HCT116 (cell line): Measurements from ENCODE around the gene OGDHL. TPM values are rescaled to one million over a fixed set of nuclear protein-coding genes. Genes with fewer than 3 reads are reported as not detected.

Experiments used
- ATAC-seq: fragments of 200-7000 bp; cut with Tn5 transposase; 2 replicates; pipeline ENCODE4 v1.9.1; 2020; ENCODE audit warnings: mild to moderate bottlenecking, moderate library complexity
- BruUV-seq: library from RNA; stranded (reverse); fragments of 400-500 nt; replicated peaks from 2 replicates; lab custom pipeline; 2021; lab: Mats Ljungman, UMichigan
- CTCF ChIA-PET: fragments of 300-600 bp; sonication (Branson Sonifier 250); formaldehyde crosslinking; loops from one replicate; lab custom pipeline; 2021; ENCODE audit warnings: antibody characterized with exemption; lab: Charles Lee
- POLR2A ChIA-PET: fragments of 300-600, 350-600 bp; sonication (Branson Sonifier 250); formaldehyde crosslinking; loops from one replicate; lab custom pipeline; 2021; ENCODE audit warnings: antibody characterized with exemption; lab: Charles Lee
- RAD21 ChIA-PET, 2 experiments: fragments of 300-600 bp; sonication (Branson Sonifier 250); formaldehyde crosslinking; loops; one replicate each; lab custom pipeline; 2023; ENCODE audit warnings: low total read pairs in 2 of 2; ENCODE audit not compliant: uncharacterized antibody in 2 of 2, unreplicated experiment in 2 of 2, low non-redundant PET in 1 of 2; lab: Charles Lee
- DNase-seq: peaks from one replicate; pipeline ENCODE4 v3.0.0-alpha.2; 2010; ENCODE audit warnings: low read depth, low spot score
- H2AFZ ChIP-seq: fragments of 200-600 bp; shearing (Covaris generic), sonication (generic); 2 replicates; pipeline ENCODE4 v1.6.1; 2017; ENCODE audit warnings: low read depth, mixed run types, mixed read lengths, antibody characterized with exemption, low read length; ENCODE audit not compliant: poor library complexity, severe bottlenecking
- H3K27ac ChIP-seq: 2 replicates; pipeline ENCODE4 v1.5.1; 2012; ENCODE audit warnings: low read depth, low read length
- H3K27me3 ChIP-seq: fragments of 200-600 bp; sonication (generic); 2 replicates; pipeline ENCODE4 v1.6.1; 2016; ENCODE audit warnings: mixed run types, low read length, mixed read lengths; ENCODE audit not compliant: insufficient read depth
- H3K36me3 ChIP-seq, 2 experiments: fragments of 200-500 bp in 1 of 2; fragments of 200-600 bp in 1 of 2; sonication (Bioruptor generic) in 1 of 2; sonication (generic) in 1 of 2; 2 replicates each; pipeline versions ENCODE4 v1.5.1 to v1.6.1; 2014 to 2016; ENCODE audit warnings: low read length in 2 of 2, inconsistent platforms in 1 of 2, mixed read lengths in 1 of 2, mixed run types in 1 of 2; ENCODE audit not compliant: insufficient read depth in 2 of 2, control insufficient read depth in 1 of 2
- H3K4me1 ChIP-seq, 2 experiments: fragments of 200-600 bp in 1 of 2; sonication (generic) in 1 of 2; 2 replicates each; pipeline versions ENCODE4 v1.5.1 to v1.6.1; 2012 to 2017; ENCODE audit warnings: low read length in 2 of 2, inconsistent platforms in 1 of 2, mild to moderate bottlenecking in 1 of 2, mixed read lengths in 1 of 2, mixed run types in 1 of 2, moderate library complexity in 1 of 2; ENCODE audit not compliant: insufficient read depth in 2 of 2, control insufficient read depth in 1 of 2
- H3K4me2 ChIP-seq: fragments of 200-600 bp; sonication (generic); 2 replicates; pipeline ENCODE4 v1.6.1; 2017; ENCODE audit warnings: mixed run types, low read length, mixed read lengths
- H3K4me3 ChIP-seq, 2 experiments: fragments of 200-600 bp in 1 of 2; sonication (generic) in 1 of 2; replicated peaks in 1 of 2; 2 replicates each; pipeline ENCODE4 v1.5.1; 2011 to 2016; ENCODE audit warnings: low read length in 2 of 2, control low read depth in 1 of 2, low read depth in 1 of 2, mild to moderate bottlenecking in 1 of 2, mixed read lengths in 1 of 2, mixed run types in 1 of 2
- H3K79me2 ChIP-seq: fragments of 200-600 bp; sonication (generic); 2 replicates; pipeline ENCODE4 v1.6.1; 2017; ENCODE audit warnings: mild to moderate bottlenecking, mixed run types, low read length, moderate library complexity, mixed read lengths; ENCODE audit not compliant: insufficient read depth
- H3K9ac ChIP-seq: fragments of 200-600 bp; sonication (generic); 2 replicates; pipeline ENCODE4 v1.6.1; 2016; ENCODE audit warnings: low read length, mixed read lengths
- H3K9me2 ChIP-seq: fragments of 200-600 bp; sonication (generic), shearing (Covaris generic); 2 replicates; pipeline ENCODE4 v1.6.1; 2017; ENCODE audit warnings: mixed run types, mild to moderate bottlenecking, moderate library complexity; ENCODE audit not compliant: insufficient read depth
- H3K9me3 ChIP-seq, 2 experiments: fragments of 200-500 bp in 1 of 2; fragments of 200-600 bp in 1 of 2; sonication (Bioruptor generic) in 1 of 2; sonication (generic) in 1 of 2; 2 replicates each; pipeline ENCODE4 v1.6.1; 2014 to 2017; ENCODE audit warnings: low read length in 2 of 2, mixed read lengths in 2 of 2, inconsistent platforms in 1 of 2, low read depth in 1 of 2, mild to moderate bottlenecking in 1 of 2, mixed run types in 1 of 2, moderate library complexity in 1 of 2; ENCODE audit not compliant: control insufficient read depth in 1 of 2, insufficient read depth in 1 of 2
- H4K20me1 ChIP-seq: fragments of 200-600 bp; sonication (generic), shearing (Covaris generic); 2 replicates; pipeline ENCODE4 v1.6.1; 2017; ENCODE audit warnings: mixed run types, mild to moderate bottlenecking, moderate library complexity; ENCODE audit not compliant: insufficient read depth
- CBX3 ChIP-seq: IDR thresholded peaks from 2 replicates; pipeline ENCODE4 v1.6.1; 2012; ENCODE audit warnings: low read depth
- CEBPB ChIP-seq: IDR thresholded peaks from 2 replicates; pipeline ENCODE4 v1.6.1; 2012; ENCODE audit warnings: low read depth
- EGR1 ChIP-seq: IDR thresholded peaks from 2 replicates; pipeline ENCODE4 v1.6.1; 2012; ENCODE audit warnings: low read depth
- ELF1 ChIP-seq: IDR thresholded peaks from 2 replicates; pipeline ENCODE4 v1.6.1; 2012; ENCODE audit warnings: low read depth, borderline replicate concordance
- JUND ChIP-seq: IDR thresholded peaks from 2 replicates; pipeline ENCODE4 v1.6.1; 2012
- POLR2A ChIP-seq: IDR thresholded peaks from 2 replicates; pipeline ENCODE4 v1.7.0; 2011; ENCODE audit warnings: borderline replicate concordance; ENCODE audit not compliant: insufficient read depth, insufficient read length; ENCODE audit errors: extremely low read depth
- POLR2AphosphoS5 ChIP-seq: IDR thresholded peaks from 2 replicates; pipeline ENCODE4 v1.6.1; 2011; ENCODE audit warnings: mild to moderate bottlenecking, low read depth, low read length, moderate library complexity
- RAD21 ChIP-seq: IDR thresholded peaks from 2 replicates; pipeline ENCODE4 v1.6.1; 2012; ENCODE audit warnings: low read depth, mild to moderate bottlenecking
- SIN3A ChIP-seq: IDR thresholded peaks from 2 replicates; pipeline ENCODE4 v1.6.1; 2012; ENCODE audit warnings: low read depth
- SP1 ChIP-seq: IDR thresholded peaks from 2 replicates; pipeline ENCODE4 v1.6.1; 2012; ENCODE audit warnings: low read depth
- YY1 ChIP-seq: IDR thresholded peaks from 2 replicates; pipeline ENCODE4 v1.6.1; 2011; ENCODE audit warnings: low read length, low read depth, moderate library complexity, mild to moderate bottlenecking; ENCODE audit not compliant: insufficient replicate concordance; ENCODE audit errors: extremely low read depth
- ZFX ChIP-seq: fragments of 450-650 bp; IDR thresholded peaks from 2 replicates; pipeline ENCODE4 v1.6.1; 2017
- ZNF274 ChIP-seq: fragments of 200-500 bp; sonication (Bioruptor generic); IDR thresholded peaks from 2 replicates; pipeline ENCODE4 v1.6.1; 2014; ENCODE audit warnings: mild to moderate bottlenecking, low read depth, low read length, inconsistent platforms
- intact Hi-C: fragments of 100-400 bp; cut with micrococcal nuclease; formaldehyde crosslinking; loops from 2 replicates; pipeline ENCODE4 v1.10.0; 2022
- total RNA-seq: library from RNA; stranded (reverse); gene quantifications from one replicate; pipeline ENCODE4 v1.2.1, GENCODE V29; 2021; ENCODE audit not compliant: unreplicated experiment
- TF ChIP-seq, protein P1 (sequence below): IDR thresholded peaks from 2 replicates; pipeline ENCODE4 v1.6.1; 2011; ENCODE audit warnings: mild to moderate bottlenecking, low read length, moderate library complexity; ENCODE audit not compliant: insufficient replicate concordance; ENCODE audit errors: extremely low read depth
- TF ChIP-seq, protein P2 (sequence below): IDR thresholded peaks from 2 replicates; pipeline ENCODE4 v1.6.1; 2012
- TF ChIP-seq, protein P3 (sequence below), 3 experiments: fragments of 200-600 bp in 1 of 3; sonication (generic) in 1 of 3; IDR thresholded peaks in 2 of 3; conservative IDR thresholded peaks in 1 of 3; 2 replicates each; pipeline ENCODE4 v1.5.1; 2012 to 2017; ENCODE audit warnings: low read depth in 2 of 3, low read length in 2 of 3, antibody characterized with exemption in 1 of 3, borderline replicate concordance in 1 of 3, control low read depth in 1 of 3, mild to moderate bottlenecking in 1 of 3, mixed read lengths in 1 of 3, mixed run types in 1 of 3, moderate library complexity in 1 of 3; ENCODE audit not compliant: insufficient read depth in 1 of 3
- TF ChIP-seq, protein P4 (sequence below): IDR thresholded peaks from 2 replicates; pipeline ENCODE4 v1.6.1; 2012

The OGDHL gene
- total RNA-seq, 1 experiment from 2014 or later: 16.3 TPM

DNA sequence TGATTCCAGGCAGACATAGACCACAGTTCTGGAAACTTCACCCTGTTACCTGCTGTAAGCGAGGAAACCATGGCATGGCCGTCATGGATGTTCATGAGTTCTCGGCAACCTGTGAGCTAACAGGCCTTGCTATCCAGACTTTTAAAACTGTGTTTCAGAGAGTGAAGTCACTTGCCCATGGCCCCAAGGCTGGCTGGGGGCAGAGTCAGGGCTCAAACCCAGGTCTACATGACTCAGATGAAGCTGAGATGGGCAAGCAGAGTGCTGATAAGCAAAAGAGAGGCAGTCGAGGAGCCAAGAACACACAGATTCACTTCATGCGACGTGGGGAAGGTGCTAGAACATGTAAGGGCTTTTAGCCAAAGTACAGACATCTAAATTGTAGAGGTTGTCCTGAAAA is 51.2 kb downstream of the OGDHL start:
- Histone ChIP-seq H3K4me1 (no peaks in the 10 kb centered on the region), H4K20me1 (no peaks in the 10 kb centered on the region), H3K36me3 (no peaks in the 10 kb centered on the region), H3K9ac (no peak overlapping the region), H3K4me3 (no peak overlapping the region), H3K4me2 (no peak overlapping the region), H3K79me2 (no peaks in the 10 kb centered on the region), H3K27ac (no peak overlapping the region), H3K27me3 (peaks cover 16% of the 10 kb centered on the region; the same call in 1 of the 2 replicates), H3K9me2 (no peaks in the 10 kb centered on the region), H3K9me3 (no peaks in the 10 kb centered on the region), H2AFZ (no peak overlapping the region)
- CTCF ChIA-PET: no interaction called here
- TF ChIP-seq, protein P1, sequence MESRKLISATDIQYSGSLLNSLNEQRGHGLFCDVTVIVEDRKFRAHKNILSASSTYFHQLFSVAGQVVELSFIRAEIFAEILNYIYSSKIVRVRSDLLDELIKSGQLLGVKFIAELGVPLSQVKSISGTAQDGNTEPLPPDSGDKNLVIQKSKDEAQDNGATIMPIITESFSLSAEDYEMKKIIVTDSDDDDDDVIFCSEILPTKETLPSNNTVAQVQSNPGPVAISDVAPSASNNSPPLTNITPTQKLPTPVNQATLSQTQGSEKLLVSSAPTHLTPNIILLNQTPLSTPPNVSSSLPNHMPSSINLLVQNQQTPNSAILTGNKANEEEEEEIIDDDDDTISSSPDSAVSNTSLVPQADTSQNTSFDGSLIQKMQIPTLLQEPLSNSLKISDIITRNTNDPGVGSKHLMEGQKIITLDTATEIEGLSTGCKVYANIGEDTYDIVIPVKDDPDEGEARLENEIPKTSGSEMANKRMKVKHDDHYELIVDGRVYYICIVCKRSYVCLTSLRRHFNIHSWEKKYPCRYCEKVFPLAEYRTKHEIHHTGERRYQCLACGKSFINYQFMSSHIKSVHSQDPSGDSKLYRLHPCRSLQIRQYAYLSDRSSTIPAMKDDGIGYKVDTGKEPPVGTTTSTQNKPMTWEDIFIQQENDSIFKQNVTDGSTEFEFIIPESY: no peak
- TF ChIP-seq ZFX (no peak), ZNF274 (no peak), CEBPB (no peak), ELF1 (no peak), EGR1 (no peak), POLR2A (no peak), POLR2AphosphoS5 (no peak), YY1 (no peak), SP1 (no peak), CBX3 (no peak), JUND (no peak), SIN3A (no peak), RAD21 (no peak)
- TF ChIP-seq, protein P2, sequence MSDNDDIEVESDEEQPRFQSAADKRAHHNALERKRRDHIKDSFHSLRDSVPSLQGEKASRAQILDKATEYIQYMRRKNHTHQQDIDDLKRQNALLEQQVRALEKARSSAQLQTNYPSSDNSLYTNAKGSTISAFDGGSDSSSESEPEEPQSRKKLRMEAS: no peak
- TF ChIP-seq, protein P3, sequence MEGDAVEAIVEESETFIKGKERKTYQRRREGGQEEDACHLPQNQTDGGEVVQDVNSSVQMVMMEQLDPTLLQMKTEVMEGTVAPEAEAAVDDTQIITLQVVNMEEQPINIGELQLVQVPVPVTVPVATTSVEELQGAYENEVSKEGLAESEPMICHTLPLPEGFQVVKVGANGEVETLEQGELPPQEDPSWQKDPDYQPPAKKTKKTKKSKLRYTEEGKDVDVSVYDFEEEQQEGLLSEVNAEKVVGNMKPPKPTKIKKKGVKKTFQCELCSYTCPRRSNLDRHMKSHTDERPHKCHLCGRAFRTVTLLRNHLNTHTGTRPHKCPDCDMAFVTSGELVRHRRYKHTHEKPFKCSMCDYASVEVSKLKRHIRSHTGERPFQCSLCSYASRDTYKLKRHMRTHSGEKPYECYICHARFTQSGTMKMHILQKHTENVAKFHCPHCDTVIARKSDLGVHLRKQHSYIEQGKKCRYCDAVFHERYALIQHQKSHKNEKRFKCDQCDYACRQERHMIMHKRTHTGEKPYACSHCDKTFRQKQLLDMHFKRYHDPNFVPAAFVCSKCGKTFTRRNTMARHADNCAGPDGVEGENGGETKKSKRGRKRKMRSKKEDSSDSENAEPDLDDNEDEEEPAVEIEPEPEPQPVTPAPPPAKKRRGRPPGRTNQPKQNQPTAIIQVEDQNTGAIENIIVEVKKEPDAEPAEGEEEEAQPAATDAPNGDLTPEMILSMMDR (IDR thresholded peaks at IDR 0.05 in 2 of 3, conservative IDR thresholded peaks at IDR 0.05 in 1 of 3; ENCODE audit: borderline replicate concordance in 1 of 3, insufficient read depth in 1 of 3, low read depth in 2 of 3, low read length in 2 of 3): no peak
- TF ChIP-seq, protein P4, sequence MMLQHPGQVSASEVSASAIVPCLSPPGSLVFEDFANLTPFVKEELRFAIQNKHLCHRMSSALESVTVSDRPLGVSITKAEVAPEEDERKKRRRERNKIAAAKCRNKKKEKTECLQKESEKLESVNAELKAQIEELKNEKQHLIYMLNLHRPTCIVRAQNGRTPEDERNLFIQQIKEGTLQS: no peak
- BruUV-seq: no TSS peak
- RAD21 ChIA-PET: no interaction called here
- ATAC-seq: no peak
- POLR2A ChIA-PET: no interaction called here
- no peak for DNase-seq
- intact Hi-C loops: no loop called here
